Effector CD4-positive, alpha-beta T cell (primary cell): Measurements from ENCODE around the gene HSPA4L.

Source experiments
- DNase-seq: peaks from one replicate; pipeline ENCODE4 v3.0.0-alpha.2; 2020

Gene HSPA4L

GRCh38 chr4:127870281-127870680, 88.2 kb downstream of the HSPA4L start:
- DNase-seq, result no peak

GRCh38 chr4:127870688-127871087, 88.6 kb downstream of the HSPA4L start:
- DNase-seq, result no peak

GRCh38 chr4:127875791-127876190, 93.7 kb downstream of the HSPA4L start:
- no peak for DNase-seq

GRCh38 chr4:127880763-127881562, 98.8 kb downstream of the HSPA4L start, which contains the start of gene PLK4:
Gene PLK4 (plus strand): TSS chr4:127880893. CDS start chr4:127881135, 242 bp downstream.
- peak; percentile 84 for DNase-seq

DNA sequence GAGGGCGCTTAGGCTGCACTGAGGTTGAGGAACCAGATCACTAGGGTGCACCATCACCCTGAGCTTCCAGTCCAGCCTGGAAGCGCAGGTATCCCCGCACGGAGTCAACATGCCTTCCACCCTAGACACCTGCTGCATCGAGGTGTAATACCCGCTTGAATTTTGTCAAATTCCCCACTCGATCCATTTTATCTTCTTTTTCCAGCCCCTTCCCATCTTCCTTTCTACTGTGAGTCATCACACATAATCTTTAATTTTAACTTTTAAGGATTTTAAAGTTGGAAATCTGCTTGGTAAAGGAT, 99.4 kb downstream of the HSPA4L start:
- DNase-seq, result no peak

- DNase-seq, result no peak
These were observed 106.4 kb downstream of the HSPA4L start for GRCh38 chr4:127888559-127888958.

DNA sequence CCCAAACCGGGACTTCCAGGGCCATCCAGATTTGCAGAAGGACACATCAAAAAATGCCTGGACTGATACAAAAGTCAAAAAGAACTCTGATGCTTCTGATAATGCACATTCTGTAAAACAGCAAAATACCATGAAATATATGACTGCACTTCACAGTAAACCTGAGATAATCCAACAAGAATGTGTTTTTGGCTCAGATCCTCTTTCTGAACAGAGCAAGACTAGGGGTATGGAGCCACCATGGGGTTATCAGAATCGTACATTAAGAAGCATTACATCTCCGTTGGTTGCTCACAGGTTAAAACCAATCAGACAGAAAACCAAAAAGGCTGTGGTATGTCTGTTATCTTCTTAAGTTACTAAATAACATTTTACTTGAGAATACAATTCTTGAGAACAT, 107.8 kb downstream of the HSPA4L start:
- no peak for DNase-seq
